Activated T-cell treated with anti-CD3 and anti-CD28 coated beads for 48 hours (primary cell): Measurements from ENCODE around the gene ENOSF1.
"Not testable (repeated sequence)": the region's sequence is repeated elsewhere in the genome, so short reads cannot be mapped to it uniquely, and the experiment has no call there.

Source experiments
- DNase-seq: peaks from one replicate; pipeline ENCODE4 v3.0.0-alpha.2; 2020; ENCODE audit warnings: low read depth

The ENOSF1 gene

DNA sequence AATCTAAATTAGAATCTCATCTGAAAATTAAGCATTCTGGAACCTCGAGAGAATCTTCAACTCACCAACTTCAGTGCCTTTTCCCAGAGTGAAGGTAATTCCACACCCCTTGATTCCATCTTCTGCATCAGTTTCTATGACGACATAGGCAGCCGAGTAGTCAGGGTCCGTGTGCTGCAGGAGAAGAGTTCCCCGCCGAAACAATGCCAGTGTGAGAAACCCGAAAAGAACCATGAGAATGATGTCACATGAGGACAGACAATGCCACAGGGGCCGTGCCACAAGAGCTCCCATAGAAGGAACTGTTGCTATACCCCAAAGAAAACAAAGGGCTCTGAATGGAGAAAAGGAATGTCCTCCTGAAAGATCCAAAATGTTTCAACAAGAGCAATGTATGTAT is 6.0 kb downstream of the ENOSF1 start:
- DNase-seq: no peak

DNA sequence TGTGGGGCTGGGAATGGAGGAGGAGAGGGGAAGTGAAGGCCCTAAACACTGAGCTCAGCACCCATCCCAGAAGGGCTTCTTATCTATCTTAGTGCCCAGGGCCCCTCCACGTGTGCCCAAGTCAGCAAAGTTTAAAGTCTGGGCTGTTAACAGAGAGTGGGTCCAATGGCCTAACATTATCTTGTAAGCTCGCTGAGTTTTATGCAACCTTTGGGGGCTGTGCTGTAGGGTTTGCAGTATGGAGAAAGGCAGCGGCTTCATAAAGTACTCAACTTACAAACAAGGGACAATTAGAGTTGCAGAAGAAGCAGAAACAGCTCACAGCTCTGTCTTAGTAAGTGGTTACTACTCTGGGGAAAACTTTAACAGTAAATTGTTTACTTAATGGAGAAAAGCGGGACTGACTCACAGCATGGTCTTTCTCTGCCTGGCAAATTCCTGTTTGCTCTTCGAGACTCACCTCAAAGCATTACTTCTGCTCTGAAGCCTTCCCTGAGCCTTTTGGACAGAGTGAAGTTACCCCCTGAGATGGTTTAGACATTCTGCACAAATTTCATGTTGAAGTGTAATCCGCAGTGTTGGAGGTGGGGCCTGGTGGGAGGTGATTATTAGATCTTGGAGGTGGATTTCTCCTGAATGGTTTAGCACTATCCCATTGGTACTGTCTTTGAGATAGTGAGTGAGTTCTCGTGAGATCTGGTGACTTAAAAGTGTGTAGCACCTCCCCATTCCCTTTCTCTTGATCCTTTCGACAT is 9.0 kb downstream of the ENOSF1 start:
- DNase-seq: no peak

DNA sequence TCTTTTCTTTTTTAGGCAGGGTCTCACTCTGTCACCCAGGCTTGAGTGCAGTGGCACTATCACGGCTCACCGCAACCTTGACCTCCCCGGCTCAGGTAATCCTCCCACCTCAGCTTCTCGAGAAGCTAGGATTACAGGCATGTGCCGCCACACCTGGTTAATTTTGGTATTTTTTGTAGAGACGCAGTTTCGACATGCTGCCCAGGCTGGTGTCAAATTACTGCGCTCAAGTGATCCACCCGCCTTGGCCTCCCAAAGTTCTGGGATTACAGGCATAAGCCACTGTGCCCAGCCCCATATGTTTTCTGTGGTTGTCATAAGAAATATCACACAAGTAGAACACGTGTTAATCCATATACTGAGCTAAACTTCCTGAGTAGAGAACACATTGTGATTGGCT is 14.6 kb downstream of the ENOSF1 start:
- no peak for DNase-seq

DNA sequence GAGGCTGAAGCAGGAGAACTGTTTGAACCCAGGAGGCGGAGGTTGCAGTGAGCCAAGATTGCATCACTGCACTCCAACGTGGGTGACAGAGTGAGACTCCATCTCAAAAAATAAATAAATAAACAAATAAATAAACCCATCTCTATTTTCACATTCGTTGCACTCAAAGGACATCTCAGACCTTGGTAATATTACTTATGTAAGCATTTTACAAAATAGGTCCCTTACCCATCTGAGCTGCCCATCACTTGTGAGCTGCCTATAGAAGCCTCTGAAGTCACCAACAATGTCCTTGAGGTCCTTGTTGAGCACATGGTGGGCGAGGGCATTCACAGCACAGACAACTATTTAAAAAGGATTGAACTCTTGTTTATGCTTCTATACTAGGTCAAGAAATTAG is 15.4 kb downstream of the ENOSF1 start:
- DNase-seq: no peak

DNA sequence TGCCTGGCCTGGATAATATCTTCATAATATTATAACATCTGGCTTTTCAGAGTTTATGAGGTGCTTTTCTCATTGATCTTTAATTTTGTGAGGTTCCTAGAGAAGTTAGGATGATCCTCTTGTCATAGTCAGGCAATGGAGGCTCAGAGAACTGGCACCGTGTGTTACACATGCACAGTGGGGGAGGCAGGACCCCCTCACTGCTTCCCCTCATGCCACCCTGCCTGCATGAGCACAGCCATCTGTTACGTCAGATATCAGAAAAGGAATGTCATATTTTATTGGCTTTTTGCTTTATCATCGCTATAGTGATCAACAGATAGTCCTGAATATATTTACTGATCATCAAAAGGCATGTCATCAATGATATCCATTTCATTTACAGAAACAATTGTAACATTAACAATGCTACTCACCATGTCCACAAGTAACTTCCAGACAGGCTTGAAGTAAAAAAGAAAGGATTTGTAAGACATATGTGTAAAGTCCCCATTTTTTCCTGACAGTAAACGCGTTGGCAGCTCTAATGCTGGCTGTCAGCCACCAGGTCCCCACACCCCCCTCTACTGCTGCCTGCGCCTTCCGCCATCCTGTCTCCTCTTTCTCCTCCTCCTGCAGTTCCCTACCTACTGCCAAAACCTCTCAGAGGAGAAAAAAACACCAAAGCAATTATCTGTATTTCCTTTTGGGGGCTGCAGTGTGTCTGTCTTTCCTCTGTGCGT is 18.8 kb downstream of the ENOSF1 start:
- no peak for DNase-seq

DNA sequence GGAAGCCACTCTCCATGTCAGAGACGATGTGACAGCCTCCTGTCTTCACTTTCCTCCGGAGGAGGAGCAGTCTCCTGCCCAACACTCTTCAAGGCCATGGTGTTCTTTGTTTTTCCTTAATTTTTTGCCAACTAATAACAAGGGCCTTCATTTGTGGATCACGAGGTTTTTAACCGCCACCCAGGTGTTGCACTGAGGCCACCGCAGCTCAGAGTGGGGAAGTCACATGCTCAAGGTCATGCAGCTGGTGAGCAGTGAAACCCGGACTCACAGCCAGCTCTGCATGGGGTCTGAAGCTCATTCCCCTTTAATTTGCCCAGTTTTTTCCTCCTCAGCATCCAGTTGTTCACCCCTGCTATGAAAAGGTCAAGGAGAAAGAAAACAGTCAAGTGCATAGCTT is 19.6 kb downstream of the ENOSF1 start:
- no peak for DNase-seq

DNA sequence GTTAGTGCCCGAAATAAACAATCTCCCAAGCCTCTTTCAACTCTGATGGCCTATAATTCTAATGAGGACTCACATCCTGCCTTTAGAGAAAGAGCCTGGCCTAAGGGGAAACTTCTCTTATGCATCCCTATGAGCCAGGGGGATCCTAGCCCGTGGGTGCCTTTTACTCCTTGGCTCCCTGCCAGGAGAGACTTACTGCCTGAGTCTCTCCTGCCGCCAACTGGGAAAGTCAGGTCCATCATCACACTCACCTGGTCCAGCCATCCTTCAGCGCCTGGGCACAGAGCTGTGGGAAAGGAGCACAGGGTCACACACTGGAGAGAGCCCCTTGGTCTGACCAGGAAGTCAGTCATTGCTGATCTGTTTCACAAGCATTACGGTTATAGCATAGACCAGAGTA is 24.1 kb downstream of the ENOSF1 start:
- no peak for DNase-seq

DNA sequence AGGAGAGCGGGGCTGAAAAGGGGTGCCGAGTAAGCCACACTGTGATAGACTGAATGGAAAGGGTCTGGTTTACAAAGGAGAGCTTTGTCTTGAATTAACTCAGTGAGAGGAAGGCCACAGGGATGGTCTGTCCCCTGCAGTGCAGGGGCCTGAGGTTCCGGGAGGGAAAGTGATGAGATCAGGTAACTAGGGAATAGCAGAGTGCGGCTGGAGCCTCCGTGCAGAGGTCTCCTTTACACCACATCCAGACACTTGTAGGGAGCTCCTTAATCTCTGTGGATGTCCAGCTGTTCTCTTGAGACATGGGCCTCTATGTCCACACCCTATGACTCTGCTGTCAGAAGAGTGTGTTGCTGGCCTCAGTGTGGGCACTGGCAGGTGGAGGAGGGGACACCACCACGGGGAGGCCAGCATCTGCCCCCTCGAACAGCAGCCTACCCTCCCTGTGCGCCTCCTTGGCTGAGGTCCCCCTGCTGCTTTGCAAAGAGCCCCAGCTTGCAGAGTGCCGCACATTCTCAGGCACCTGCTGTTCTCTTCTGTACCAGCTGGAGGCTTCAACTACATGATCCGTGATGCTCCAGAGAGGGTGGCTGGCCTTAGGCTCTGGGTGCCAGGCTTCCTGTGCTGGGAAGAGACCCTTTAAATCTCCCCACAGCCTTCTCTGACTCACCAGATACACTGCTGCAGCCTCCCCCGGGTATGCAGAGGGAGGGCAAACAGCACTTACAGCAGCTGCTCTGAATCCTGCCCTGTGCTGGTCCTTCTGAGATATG is 25.9 kb downstream of the ENOSF1 start:
- DNase-seq: no peak

DNA sequence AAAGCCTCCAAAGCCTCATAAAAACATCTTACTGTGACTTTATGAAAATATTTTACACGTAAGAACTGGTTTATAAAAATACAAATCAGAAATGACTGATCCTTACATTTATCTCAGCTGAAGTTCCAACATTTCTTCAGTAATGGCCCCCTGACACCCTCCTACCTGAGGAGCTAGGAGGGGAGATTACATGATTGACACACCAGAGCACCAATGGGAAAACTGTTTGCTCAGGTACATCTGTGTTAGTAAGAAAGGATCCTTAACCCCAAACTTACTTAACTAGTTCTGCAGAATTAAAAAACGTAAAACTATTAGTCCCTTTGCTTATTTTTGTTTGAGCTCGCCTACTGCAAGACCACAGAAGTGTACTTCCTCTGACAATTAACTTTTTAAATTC is 27.0 kb downstream of the ENOSF1 start:
- no peak for DNase-seq

DNA sequence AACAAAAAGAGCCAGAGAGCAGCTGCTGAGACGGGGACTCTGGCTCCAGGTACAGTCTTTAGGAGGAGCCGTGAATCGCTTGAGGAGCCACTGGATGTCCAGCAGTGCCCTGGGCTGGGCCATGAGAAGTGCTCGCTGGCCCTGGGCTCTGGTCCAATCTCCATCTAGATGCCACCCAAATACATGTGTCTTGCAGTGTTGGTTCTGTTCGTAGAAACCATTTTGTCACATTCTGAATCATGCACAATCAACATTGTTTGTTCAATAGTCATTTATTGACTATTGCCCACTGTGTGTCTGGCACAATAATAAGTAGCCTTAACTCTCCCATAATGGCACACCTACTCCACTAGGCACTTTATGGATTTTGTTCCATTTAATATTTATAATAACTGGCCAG is 28.9 kb downstream of the ENOSF1 start:
- DNase-seq: no peak

DNA sequence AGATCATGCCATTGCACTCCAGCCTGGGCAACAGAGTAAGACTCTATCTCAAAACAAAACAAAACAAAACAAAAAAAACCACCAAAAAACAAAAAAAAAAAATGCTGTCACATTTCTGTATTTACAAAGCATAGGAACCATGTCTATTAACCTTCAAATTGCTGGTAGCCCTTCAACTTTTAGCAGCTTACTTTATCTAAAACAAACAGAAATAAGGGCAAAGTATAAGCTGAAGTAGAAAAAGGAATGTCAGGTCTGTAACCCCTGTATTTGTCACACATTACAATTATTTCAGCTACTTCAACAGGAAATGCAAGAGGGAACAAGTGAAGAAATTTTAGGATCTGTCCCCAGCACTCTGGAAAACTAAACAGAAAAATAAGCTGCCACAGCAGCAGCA is 29.6 kb downstream of the ENOSF1 start:
- no peak for DNase-seq

DNA sequence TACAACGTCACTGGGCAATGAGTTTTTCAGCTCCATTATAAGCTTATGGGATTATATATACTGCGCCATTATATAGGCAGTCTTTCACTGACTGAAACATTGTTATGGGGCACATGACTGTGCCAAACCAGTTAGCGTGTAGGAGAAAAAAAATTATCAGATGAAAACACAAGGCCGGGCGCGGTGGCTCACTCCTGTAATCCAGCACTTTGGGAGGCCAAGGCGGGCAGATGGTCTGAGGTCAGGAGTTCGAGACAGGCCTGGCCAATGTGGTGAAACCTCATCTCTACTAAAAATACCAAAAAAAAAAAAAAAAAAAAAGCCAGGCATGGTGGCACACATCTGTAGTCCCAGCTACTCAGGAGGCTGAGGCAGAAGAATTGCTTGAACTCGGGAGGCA is 30.0 kb downstream of the ENOSF1 start:
- DNase-seq: not testable (repeated sequence)

DNA sequence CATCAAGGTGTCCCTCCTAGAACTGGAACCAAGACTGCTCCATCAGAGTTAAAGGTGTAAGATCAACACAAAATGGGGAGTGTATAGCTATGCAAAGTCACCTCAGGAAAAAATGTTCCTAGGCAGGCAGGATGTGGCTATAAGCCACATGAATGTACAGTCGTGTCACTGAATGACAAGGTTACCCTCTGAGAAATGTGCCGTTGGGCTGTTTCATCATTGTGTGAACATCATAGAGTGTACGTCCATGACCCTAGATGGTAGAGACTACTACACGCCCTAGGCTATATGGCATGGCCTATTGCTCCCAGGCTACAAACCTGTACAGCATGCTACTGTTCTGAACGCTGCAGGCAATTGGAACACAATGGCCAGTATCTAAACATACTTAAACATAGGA is 30.4 kb downstream of the ENOSF1 start:
- peak; percentile 12 for DNase-seq

DNA sequence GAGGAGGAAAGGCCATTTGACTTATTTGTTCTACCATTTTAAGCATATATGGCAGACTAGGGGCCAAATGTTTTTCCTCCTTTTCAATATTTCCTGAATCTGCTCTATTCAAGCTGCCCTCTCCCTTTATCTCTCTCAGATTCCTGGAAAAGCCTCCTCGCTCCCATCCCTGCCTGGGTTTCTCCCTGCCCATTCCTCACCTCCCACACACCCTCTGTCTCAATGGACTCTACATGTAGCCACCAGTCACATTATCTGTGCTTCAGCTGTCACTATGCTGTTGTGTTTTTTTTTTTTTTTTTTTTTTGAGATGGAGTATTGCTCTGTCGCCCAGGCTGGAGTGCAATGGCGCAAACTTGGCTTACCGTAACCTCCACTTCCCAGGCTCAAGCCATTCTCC is 32.0 kb downstream of the ENOSF1 start:
- no peak for DNase-seq

DNA sequence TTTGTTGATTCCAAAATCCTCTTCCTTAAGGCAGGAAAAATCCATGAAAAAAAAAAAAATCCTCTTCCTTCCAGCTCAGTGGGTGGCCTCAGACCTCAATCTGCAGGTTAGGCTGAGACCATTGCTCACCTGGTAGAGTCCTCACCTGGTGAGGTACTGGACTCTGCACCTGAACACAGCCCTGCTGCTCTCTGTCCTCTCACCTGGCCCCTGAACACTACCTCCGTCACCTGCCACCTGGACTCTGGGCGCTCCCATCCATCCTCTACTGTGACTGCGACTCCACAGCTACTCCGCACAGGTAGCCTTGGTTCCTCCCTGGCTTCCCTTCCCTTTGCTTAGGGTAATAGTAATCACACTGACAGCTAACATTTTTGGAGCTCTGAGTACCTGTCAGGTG is 32.9 kb downstream of the ENOSF1 start:
- DNase-seq: no peak

DNA sequence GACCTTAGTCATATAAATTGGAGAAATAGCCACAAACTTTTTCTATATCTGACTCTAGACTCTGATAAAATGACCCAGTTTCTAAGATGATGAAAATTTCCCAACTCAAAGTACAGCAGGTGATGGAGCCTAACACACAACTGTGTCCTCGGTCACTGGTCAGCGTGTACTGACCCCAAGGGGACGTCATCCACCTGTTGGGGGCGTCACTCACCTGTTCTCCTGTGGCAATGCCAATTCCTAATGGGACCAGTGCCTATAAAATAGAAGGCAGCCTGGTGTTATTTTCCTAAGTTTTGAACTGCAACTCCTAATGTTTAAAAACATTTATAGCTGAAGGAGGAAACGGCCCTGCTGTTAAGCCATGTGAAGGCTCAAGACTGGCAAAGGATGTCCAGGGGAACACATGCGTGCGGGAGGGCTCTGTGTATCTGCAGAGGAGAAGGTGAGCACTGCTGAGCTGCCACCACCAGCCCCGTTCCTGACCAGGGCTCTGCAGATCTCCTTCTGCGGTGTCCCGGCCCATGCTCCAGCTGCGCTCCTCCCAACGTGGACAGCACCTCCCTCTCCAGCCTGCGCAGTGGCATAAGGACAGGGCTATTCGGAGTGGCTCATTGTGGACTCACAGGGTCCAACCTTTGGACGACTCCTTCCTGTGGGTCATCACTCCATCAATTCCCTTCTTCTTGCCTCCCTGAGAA is 33.8 kb downstream of the ENOSF1 start:
- no peak for DNase-seq

DNA sequence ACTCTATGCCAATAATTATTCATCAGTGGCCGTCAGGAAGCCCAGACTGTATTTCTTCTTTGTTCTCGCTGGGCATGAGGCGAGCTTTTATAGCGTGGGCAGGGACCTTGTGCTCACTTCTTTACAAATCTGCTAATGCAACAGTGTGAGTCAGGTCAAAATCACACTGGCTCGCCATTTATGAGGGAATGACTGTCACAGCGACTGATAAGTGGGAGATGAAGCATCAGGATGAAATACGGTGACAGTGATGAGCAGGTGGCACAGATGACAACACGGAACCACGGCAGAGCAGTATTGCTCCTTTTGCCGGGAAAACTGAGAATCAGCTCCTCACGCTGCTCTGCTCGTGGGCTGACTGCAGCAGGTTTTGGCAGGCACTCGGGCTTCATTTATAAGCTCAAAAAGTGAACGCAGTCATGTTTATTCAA is 34.5 kb downstream of the ENOSF1 start:
- DNase-seq: no peak

DNA sequence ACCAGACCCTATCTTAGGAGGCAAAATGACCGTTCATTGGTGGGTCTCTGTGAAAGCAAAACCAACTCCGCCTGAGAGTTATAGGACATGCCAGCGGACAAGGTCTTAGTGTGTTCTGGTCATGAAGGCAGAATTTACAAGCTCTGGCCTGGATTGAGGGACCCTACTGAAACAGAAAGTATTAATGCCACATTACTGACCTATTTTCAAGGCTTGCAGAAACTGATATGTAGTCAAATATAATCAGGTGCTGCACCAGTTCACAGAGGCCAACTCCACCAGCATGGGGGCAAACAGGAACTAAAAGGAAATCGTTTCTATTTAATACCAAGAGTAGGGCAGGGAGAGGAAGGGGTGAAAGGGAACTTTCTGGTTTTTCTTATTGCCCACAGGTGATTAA is 35.3 kb downstream of the ENOSF1 start:
- DNase-seq: no peak

DNA sequence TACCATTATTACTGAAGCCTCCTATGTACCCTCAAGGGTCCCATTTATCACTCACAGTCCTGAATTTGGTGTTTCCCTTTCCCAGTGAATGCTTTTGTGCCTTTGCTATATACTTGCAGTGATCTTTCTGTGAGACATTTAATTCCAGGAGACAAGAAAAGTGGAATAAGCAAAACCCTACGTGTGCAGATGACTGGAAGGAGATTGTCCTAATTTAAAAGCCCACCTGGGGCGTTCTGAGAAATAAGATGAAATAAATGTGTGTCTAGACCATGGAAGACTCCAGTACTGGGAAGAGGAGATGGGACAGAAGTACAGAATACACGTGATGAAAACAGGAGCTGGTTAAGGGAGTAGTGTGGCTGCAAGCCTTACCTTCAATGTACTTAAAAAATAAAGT is 35.7 kb downstream of the ENOSF1 start:
- DNase-seq: no peak

DNA sequence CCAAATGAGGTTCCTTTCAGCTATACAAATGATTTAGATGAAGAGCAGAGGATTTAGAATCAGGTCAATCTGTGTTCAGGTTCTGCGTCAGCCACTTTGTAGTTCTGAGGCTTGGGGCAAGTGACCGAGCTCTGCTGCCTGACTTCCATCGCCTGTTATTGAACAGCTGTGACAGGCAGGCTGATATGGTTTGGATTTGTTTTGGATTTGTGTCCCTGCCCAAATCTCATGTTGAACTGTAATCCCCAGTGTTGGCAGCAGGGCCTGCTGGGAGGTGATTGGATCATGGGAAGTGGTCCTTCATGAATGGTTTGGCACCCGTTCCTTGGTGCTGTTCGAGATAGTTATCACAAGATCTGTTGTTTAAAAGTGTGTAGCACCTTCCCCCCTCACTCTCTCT is 36.4 kb downstream of the ENOSF1 start:
- no peak for DNase-seq

DNA sequence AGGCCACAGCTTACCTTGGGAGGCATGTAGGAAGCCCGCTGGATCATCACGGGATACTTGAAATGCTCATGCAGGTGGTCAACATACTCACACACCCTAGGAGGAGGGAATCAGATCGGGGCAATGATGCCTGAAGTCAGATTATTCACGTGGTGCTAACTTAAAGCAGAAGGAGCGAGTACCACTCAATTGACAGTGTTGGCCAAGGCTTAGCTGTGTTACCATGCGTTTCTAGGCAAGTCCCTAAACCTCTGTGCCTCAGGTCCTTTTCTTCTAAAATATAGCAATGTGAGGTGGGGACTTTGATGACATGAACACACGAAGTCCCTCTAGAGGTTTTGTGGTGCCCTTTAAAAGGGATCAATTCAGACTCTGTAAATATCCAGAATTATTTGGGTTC is 37.1 kb downstream of the ENOSF1 start:
- DNase-seq: no peak

DNA sequence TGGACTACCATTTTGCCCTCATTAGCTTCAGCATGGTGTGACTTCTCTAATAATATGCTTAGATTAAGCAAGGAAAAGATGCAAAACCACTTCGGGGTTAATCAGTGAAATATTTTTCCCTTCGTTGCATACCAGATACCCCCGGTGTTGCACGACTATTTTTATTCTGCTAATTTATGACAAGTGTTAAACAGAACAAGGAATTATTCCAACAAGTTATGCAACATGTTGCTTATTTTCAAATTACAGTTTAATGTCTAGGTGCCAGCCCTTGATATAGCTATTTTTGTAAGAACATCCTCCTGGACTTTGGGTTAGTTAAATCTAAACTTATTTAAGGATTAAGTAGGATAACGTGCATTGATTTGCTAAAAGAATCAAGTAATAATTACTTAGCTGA is 38.7 kb downstream of the ENOSF1 start:
- no peak for DNase-seq

DNA sequence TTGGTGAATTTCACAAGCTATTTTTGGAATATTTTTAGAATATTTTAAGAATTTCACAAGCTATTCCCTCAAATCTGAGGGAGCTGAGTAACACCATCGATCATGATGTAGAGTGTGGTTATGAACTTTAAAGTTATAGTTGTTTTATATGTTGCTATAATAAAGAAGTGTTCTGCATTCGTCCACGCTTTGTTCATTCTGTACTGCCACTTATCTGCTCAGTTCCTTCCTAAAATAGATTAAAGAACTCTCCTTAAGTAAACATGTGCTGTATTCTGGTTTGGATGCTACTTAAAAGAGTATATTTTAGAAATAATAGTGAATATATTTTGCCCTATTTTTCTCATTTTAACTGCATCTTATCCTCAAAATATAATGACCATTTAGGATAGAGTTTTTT is 39.1 kb downstream of the ENOSF1 start:
- DNase-seq: no peak
